Measurements from ENCODE around the gene PTN.

Gene PTN

DNA sequence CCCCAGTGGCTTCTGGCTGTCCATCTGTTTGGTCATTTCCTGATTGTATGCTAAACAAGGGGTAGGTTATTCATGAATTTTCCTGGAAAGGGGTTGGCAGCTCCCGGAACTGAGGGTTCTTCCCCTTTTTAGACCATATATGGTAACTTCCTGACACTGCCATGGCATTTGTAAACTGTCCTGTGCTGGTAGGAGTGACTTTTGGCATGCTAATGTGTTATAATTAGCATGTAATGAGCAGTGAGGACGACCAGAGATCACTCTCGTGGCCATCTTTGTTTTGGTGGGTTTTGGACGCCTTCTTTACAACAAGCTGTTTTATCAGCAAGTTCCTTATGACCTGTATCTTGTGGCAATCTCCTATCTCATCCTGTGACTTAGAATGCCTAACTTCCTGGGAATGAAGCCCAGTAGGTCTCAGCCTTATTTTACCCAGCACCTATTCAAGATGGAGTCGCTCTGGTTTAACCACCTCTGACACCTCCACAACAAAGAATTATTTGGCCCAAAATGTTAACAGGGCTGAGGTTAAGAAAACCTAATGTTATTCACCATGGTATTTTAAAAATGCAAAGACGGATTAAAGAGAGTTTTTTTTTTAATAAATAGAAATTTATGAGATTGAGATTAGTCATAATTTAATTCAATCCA is 2.4 kb upstream of the PTN start:
- no peaks in the 10 kb centered on the region for H4K20me1 ChIP-seq (ENCODE audit: insufficient read depth, low read length)
- DNase-seq = no peak

DNA sequence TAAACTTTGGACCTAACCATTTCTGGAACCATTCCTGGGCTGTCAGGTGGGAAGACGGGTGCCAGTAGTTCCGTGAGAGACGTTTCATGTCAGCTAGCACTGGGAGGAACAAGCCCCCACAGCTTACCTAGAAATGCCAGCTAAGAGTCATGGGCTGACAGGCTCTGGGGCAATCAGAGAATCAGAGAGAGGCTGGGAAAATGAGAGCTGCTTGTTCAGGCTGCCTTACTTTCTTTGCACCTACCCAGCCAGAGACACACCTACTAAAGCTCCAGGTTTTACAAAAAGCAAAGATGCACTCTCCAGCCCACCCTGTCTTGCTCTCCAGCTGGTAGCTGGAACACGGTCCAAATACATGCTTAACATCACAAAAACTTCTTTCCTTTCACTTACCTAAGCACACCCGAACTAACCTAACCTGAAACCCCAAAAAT is 688 bp downstream of the PTN start:
- H4K20me1 ChIP-seq (ENCODE audit: insufficient read depth, low read length) = no peaks in the 10 kb centered on the region
- H3K27ac ChIP-seq (ENCODE audit: low read length) = no peak overlapping the region
- no peaks in the 10 kb centered on the region for H3K79me2 ChIP-seq (ENCODE audit: low read length)
- H3K4me2 ChIP-seq (ENCODE audit: low read depth, low read length) = no peak overlapping the region
- no peak for TF ChIP-seq EZH2phosphoT487 (IDR thresholded peaks at IDR 0.05; ENCODE audit: low read length)
- H3K27me3 ChIP-seq (replicated peaks; ENCODE audit: insufficient read depth, low read length) = no peaks in the 10 kb centered on the region
- no peak overlapping the region for H2AFZ ChIP-seq (ENCODE audit: low read length)
- no peak for DNase-seq
- no peaks in the 10 kb centered on the region for H3K9me2 ChIP-seq (replicated peaks; ENCODE audit: insufficient read depth, low read length)
- no peaks in the 10 kb centered on the region for H3K36me3 ChIP-seq (replicated peaks; ENCODE audit: insufficient read depth, low read length)
- H3K9ac ChIP-seq (ENCODE audit: low read length) = no peak overlapping the region
- H3K4me1 ChIP-seq (ENCODE audit: low read length) = no peaks in the 10 kb centered on the region
- no peak overlapping the region for H3K4me3 ChIP-seq (ENCODE audit: low read length)
- H3K9me3 ChIP-seq (replicated peaks; ENCODE audit: insufficient read depth, low read length) = no peaks in the 10 kb centered on the region
- no peaks in the 10 kb centered on the region for H3F3A ChIP-seq (ENCODE audit: insufficient read depth, low read length)

More for the DNA sequence above, 2.4 kb upstream of the PTN start:
- Histone ChIP-seq H3K4me1 (ENCODE audit: low read length) (no peaks in the 10 kb centered on the region), H3K27me3 (replicated peaks; ENCODE audit: insufficient read depth, low read length) (no peaks in the 10 kb centered on the region), H3K9ac (ENCODE audit: low read length) (no peak overlapping the region), H3F3A (ENCODE audit: insufficient read depth, low read length) (no peaks in the 10 kb centered on the region), H3K9me2 (replicated peaks; ENCODE audit: insufficient read depth, low read length) (no peaks in the 10 kb centered on the region), H3K79me2 (ENCODE audit: low read length) (no peaks in the 10 kb centered on the region), H3K36me3 (replicated peaks; ENCODE audit: insufficient read depth, low read length) (no peaks in the 10 kb centered on the region), H3K4me3 (ENCODE audit: low read length) (no peak overlapping the region), H3K4me2 (ENCODE audit: low read depth, low read length) (no peak overlapping the region), H3K27ac (ENCODE audit: low read length) (no peak overlapping the region), H3K9me3 (replicated peaks; ENCODE audit: insufficient read depth, low read length) (no peaks in the 10 kb centered on the region), H2AFZ (ENCODE audit: low read length) (no peak overlapping the region)
- TF ChIP-seq, protein P1, sequence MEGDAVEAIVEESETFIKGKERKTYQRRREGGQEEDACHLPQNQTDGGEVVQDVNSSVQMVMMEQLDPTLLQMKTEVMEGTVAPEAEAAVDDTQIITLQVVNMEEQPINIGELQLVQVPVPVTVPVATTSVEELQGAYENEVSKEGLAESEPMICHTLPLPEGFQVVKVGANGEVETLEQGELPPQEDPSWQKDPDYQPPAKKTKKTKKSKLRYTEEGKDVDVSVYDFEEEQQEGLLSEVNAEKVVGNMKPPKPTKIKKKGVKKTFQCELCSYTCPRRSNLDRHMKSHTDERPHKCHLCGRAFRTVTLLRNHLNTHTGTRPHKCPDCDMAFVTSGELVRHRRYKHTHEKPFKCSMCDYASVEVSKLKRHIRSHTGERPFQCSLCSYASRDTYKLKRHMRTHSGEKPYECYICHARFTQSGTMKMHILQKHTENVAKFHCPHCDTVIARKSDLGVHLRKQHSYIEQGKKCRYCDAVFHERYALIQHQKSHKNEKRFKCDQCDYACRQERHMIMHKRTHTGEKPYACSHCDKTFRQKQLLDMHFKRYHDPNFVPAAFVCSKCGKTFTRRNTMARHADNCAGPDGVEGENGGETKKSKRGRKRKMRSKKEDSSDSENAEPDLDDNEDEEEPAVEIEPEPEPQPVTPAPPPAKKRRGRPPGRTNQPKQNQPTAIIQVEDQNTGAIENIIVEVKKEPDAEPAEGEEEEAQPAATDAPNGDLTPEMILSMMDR (IDR thresholded peaks at IDR 0.05; ENCODE audit: low read length) = no peak
- TF ChIP-seq EZH2phosphoT487 (IDR thresholded peaks at IDR 0.05; ENCODE audit: low read length) (no peak), EZH2 (optimal IDR thresholded peaks at IDR 0.05; ENCODE audit: low read depth, low read length) (no peak)

DNA sequence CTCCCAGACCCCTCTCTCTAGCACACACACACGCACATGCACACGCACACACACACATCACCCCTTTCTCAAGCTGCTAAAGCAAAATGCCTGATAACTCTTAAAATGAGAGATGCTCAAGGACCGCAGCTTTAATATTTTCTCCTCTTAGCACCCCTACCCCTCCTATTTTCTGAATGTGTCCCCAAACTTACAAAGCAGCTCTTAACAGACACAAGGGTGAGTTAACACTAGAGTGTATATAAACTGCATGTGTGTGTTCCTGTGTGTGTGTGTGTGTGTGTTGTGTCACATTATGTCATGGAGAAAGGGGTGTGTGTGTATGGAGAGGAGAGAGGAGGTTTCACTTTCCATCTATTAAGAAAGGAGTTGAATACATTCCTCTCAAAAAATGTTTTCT is 1.3 kb downstream of the PTN start:
- Histone ChIP-seq H3K9me2 (replicated peaks; ENCODE audit: insufficient read depth, low read length) (no peaks in the 10 kb centered on the region), H3F3A (ENCODE audit: insufficient read depth, low read length) (no peaks in the 10 kb centered on the region), H3K36me3 (replicated peaks; ENCODE audit: insufficient read depth, low read length) (no peaks in the 10 kb centered on the region), H3K4me1 (ENCODE audit: low read length) (no peaks in the 10 kb centered on the region), H3K27ac (ENCODE audit: low read length) (no peak overlapping the region), H2AFZ (ENCODE audit: low read length) (no peak overlapping the region), H3K9me3 (replicated peaks; ENCODE audit: insufficient read depth, low read length) (no peaks in the 10 kb centered on the region), H4K20me1 (ENCODE audit: insufficient read depth, low read length) (no peaks in the 10 kb centered on the region), H3K9ac (ENCODE audit: low read length) (no peak overlapping the region), H3K4me3 (ENCODE audit: low read length) (no peak overlapping the region), H3K79me2 (ENCODE audit: low read length) (no peaks in the 10 kb centered on the region), H3K27me3 (replicated peaks; ENCODE audit: insufficient read depth, low read length) (no peaks in the 10 kb centered on the region), H3K4me2 (ENCODE audit: low read depth, low read length) (no peak overlapping the region)
- DNase-seq = no peak
- TF ChIP-seq, protein P1 (IDR thresholded peaks at IDR 0.05; ENCODE audit: low read length) = no peak
- TF ChIP-seq EZH2 (optimal IDR thresholded peaks at IDR 0.05; ENCODE audit: low read depth, low read length) (no peak), EZH2phosphoT487 (IDR thresholded peaks at IDR 0.05; ENCODE audit: low read length) (no peak)

DNA sequence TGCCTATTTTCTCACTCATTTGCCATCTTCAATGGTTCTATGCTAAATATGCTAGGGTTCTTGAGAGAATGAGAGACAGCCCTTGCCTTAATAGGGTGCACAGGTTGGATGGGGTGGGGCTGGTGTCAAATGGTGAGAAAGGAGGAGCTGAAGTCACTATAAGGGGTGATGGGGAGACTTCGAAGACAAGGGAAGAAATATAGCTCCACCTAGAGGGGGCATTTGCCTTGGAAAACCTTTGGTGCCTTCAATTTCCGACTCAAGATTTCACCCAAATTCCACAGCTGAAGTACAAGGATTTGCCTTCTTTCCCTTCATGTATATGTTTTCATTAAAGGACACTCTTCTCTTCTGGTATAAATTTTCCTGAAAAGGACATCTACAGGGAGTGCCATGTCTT is 5.6 kb downstream of the PTN start:
- Histone ChIP-seq H3K9me2 (replicated peaks; ENCODE audit: insufficient read depth, low read length) (no peaks in the 10 kb centered on the region), H3F3A (ENCODE audit: insufficient read depth, low read length) (no peaks in the 10 kb centered on the region), H3K79me2 (ENCODE audit: low read length) (no peaks in the 10 kb centered on the region), H3K4me2 (ENCODE audit: low read depth, low read length) (no peak overlapping the region), H3K4me3 (ENCODE audit: low read length) (no peak overlapping the region), H3K27ac (ENCODE audit: low read length) (no peak overlapping the region), H3K36me3 (replicated peaks; ENCODE audit: insufficient read depth, low read length) (no peaks in the 10 kb centered on the region), H4K20me1 (ENCODE audit: insufficient read depth, low read length) (no peaks in the 10 kb centered on the region), H2AFZ (ENCODE audit: low read length) (no peak overlapping the region), H3K9me3 (replicated peaks; ENCODE audit: insufficient read depth, low read length) (no peaks in the 10 kb centered on the region), H3K27me3 (replicated peaks; ENCODE audit: insufficient read depth, low read length) (no peaks in the 10 kb centered on the region), H3K4me1 (ENCODE audit: low read length) (no peaks in the 10 kb centered on the region), H3K9ac (ENCODE audit: low read length) (no peak overlapping the region)
- TF ChIP-seq, protein P1 (IDR thresholded peaks at IDR 0.05; ENCODE audit: low read length) = peak; percentile 31
- no peak for TF ChIP-seq EZH2 (optimal IDR thresholded peaks at IDR 0.05; ENCODE audit: low read depth, low read length)
- no peak for DNase-seq
